PC-9 (cell line): Measurements from ENCODE around the gene RNASE7. TPM values are rescaled to one million over a fixed set of nuclear protein-coding genes. Genes with fewer than 3 reads are reported as not detected.

Source experiments
- BruUV-seq: library from RNA; stranded (reverse); fragments of 400-500 nt; replicated peaks from 2 replicates; lab custom pipeline; 2021; lab: Mats Ljungman, UMichigan
- CTCF ChIA-PET: fragments of 300-600 bp; sonication (Branson Sonifier 250); formaldehyde crosslinking; loops from one replicate; lab custom pipeline; 2022; ENCODE audit warnings: antibody characterized with exemption; lab: Charles Lee
- POLR2A ChIA-PET: fragments of 300-600 bp; sonication (Branson Sonifier 250); formaldehyde crosslinking; loops from one replicate; lab custom pipeline; 2022; ENCODE audit warnings: antibody characterized with exemption; ENCODE audit not compliant: unreplicated experiment; lab: Charles Lee
- DNase-seq, 2 experiments: peaks; one replicate each; pipeline versions ENCODE4 v3.0.0 to v3.0.0-alpha.2; 2015 to 2022; ENCODE audit warnings: mixed read lengths in 1 of 2
- H2AFZ ChIP-seq: fragments of 200-600 bp; sonication (generic); 2 replicates; pipeline ENCODE4 v1.8.1; 2017; ENCODE audit warnings: antibody characterized with exemption
- H3F3A ChIP-seq: fragments of 200-600 bp; sonication (generic); 2 replicates; pipeline ENCODE4 v1.8.1; 2017; ENCODE audit warnings: antibody characterized with exemption, mild to moderate bottlenecking, low read depth; ENCODE audit not compliant: insufficient read depth
- H3K27ac ChIP-seq: fragments of 200-600 bp; sonication (generic); 2 replicates; pipeline ENCODE4 v1.6.1; 2016; ENCODE audit warnings: mixed run types
- H3K27me3 ChIP-seq: fragments of 200-600 bp; sonication (generic); 2 replicates; pipeline ENCODE4 v1.6.1; 2016; ENCODE audit warnings: low read depth, mixed run types; ENCODE audit not compliant: insufficient read depth
- H3K36me3 ChIP-seq: fragments of 200-600 bp; sonication (generic); 2 replicates; pipeline ENCODE4 v1.6.1; 2016; ENCODE audit warnings: low read depth, mixed run types
- H3K4me1 ChIP-seq: fragments of 200-600 bp; sonication (generic); replicated peaks from 2 replicates; pipeline ENCODE4 v1.6.1; 2016; ENCODE audit warnings: mixed run types; ENCODE audit not compliant: insufficient read depth
- H3K4me2 ChIP-seq: fragments of 200-600 bp; sonication (generic); 2 replicates; pipeline ENCODE4 v1.6.1; 2017; ENCODE audit warnings: mixed run types
- H3K4me3 ChIP-seq: fragments of 200-600 bp; sonication (generic); 2 replicates; pipeline ENCODE4 v1.6.1; 2016; ENCODE audit warnings: mixed run types
- H3K79me2 ChIP-seq: fragments of 200-600 bp; sonication (generic); 2 replicates; pipeline ENCODE4 v1.6.1; 2017; ENCODE audit warnings: low read depth, mixed run types
- H3K9me2 ChIP-seq: fragments of 200-600 bp; sonication (generic); 2 replicates; pipeline ENCODE4 v1.8.1; 2017; ENCODE audit warnings: mild to moderate bottlenecking; ENCODE audit not compliant: insufficient read depth
- H3K9me3 ChIP-seq: fragments of 200-600 bp; sonication (generic); 2 replicates; pipeline ENCODE4 v1.8.1; 2016; ENCODE audit warnings: low read depth; ENCODE audit not compliant: insufficient read depth
- H4K20me1 ChIP-seq: fragments of 200-600 bp; sonication (generic); 2 replicates; pipeline ENCODE4 v1.8.1; 2017; ENCODE audit not compliant: insufficient read depth
- EZH2 ChIP-seq: fragments of 200-600 bp; sonication (generic); IDR thresholded peaks from 2 replicates; pipeline ENCODE4 v1.8.0; 2017; ENCODE audit warnings: antibody characterized with exemption, low read depth
- intact Hi-C: fragments of 100-400 bp; cut with micrococcal nuclease; formaldehyde crosslinking; loops from one replicate; pipeline ENCODE4 v1.10.0; 2022; ENCODE audit not compliant: unreplicated experiment
- total RNA-seq: library from RNA; stranded (reverse); gene quantifications from 2 replicates; pipeline ENCODE4 v1.2.3, GENCODE V29; 2021
- TF ChIP-seq, protein P1 (sequence below): fragments of 200-600 bp; sonication (generic); conservative IDR thresholded peaks from 2 replicates; pipeline ENCODE4 v1.6.1; 2017; ENCODE audit warnings: mixed run types, antibody characterized with exemption, mild to moderate bottlenecking, moderate library complexity

RNASE7 gene
- total RNA-seq, 1 experiment from 2014 or later: not detected

- Histone ChIP-seq H3K9me3 (no peaks in the 10 kb centered on the region), H3K36me3 (no peaks in the 10 kb centered on the region), H2AFZ (no peak overlapping the region), H3K79me2 (no peaks in the 10 kb centered on the region), H3F3A (no peaks in the 10 kb centered on the region), H3K4me2 (no peak overlapping the region), H4K20me1 (no peaks in the 10 kb centered on the region), H3K27me3 (no peaks in the 10 kb centered on the region), H3K4me1 (no peaks in the 10 kb centered on the region), H3K27ac (no peak overlapping the region), H3K9me2 (no peaks in the 10 kb centered on the region), H3K4me3 (no peak overlapping the region)
- no peak for DNase-seq
- intact Hi-C loops: no loop called here
- BruUV-seq: no TSS peak
- ChIA-PET CTCF (interaction anchor here (0.5 kb wide), 1 partner anchor 15 kb away, joined by 6 read pairs; no protein-coding TSS in a partner anchor), POLR2A (no interaction called here)
- TF ChIP-seq, protein P1, sequence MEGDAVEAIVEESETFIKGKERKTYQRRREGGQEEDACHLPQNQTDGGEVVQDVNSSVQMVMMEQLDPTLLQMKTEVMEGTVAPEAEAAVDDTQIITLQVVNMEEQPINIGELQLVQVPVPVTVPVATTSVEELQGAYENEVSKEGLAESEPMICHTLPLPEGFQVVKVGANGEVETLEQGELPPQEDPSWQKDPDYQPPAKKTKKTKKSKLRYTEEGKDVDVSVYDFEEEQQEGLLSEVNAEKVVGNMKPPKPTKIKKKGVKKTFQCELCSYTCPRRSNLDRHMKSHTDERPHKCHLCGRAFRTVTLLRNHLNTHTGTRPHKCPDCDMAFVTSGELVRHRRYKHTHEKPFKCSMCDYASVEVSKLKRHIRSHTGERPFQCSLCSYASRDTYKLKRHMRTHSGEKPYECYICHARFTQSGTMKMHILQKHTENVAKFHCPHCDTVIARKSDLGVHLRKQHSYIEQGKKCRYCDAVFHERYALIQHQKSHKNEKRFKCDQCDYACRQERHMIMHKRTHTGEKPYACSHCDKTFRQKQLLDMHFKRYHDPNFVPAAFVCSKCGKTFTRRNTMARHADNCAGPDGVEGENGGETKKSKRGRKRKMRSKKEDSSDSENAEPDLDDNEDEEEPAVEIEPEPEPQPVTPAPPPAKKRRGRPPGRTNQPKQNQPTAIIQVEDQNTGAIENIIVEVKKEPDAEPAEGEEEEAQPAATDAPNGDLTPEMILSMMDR: no peak
- no peak for TF ChIP-seq EZH2
Measured at GRCh38 chr14:21084998-21085853, 43.1 kb downstream of the RNASE7 start.

DNA sequence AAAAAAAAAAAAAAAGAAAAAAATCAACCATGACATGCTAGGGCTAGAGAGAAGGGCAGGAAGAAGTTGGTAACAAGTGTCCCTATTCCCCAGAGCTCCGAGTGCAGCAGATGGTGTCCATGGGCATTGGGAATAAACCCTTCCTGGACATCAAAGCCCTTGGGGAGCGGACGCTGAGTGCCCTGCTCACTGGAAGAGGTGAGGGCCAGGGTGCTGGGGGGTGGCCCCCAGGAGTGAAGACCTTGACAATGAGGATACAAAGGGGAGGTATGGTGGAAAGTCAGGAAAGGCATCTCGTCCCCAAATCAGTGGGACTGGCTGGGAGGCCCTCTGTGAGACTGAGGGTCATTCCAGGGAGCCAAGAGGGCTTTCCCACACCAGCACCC is 44.7 kb downstream of the RNASE7 start:
- no peak for TF ChIP-seq EZH2
- TF ChIP-seq, protein P1: no peak
- H3K36me3 ChIP-seq: no peaks in the 10 kb centered on the region
- H3K27me3 ChIP-seq: no peaks in the 10 kb centered on the region
- H3K4me3 ChIP-seq: no peak overlapping the region
- no peaks in the 10 kb centered on the region for H3K4me1 ChIP-seq
- POLR2A ChIA-PET: no interaction called here
- no TSS peak for BruUV-seq
- no peak for DNase-seq
- no peaks in the 10 kb centered on the region for H3K9me2 ChIP-seq
- H4K20me1 ChIP-seq: no peaks in the 10 kb centered on the region
- H3K9me3 ChIP-seq: no peaks in the 10 kb centered on the region
- intact Hi-C loops: no loop called here
- no peaks in the 10 kb centered on the region for H3K79me2 ChIP-seq
- CTCF ChIA-PET: no interaction called here
- no peaks in the 10 kb centered on the region for H3F3A ChIP-seq
- H3K4me2 ChIP-seq: no peak overlapping the region
- no peak overlapping the region for H3K27ac ChIP-seq
- no peak overlapping the region for H2AFZ ChIP-seq

DNA sequence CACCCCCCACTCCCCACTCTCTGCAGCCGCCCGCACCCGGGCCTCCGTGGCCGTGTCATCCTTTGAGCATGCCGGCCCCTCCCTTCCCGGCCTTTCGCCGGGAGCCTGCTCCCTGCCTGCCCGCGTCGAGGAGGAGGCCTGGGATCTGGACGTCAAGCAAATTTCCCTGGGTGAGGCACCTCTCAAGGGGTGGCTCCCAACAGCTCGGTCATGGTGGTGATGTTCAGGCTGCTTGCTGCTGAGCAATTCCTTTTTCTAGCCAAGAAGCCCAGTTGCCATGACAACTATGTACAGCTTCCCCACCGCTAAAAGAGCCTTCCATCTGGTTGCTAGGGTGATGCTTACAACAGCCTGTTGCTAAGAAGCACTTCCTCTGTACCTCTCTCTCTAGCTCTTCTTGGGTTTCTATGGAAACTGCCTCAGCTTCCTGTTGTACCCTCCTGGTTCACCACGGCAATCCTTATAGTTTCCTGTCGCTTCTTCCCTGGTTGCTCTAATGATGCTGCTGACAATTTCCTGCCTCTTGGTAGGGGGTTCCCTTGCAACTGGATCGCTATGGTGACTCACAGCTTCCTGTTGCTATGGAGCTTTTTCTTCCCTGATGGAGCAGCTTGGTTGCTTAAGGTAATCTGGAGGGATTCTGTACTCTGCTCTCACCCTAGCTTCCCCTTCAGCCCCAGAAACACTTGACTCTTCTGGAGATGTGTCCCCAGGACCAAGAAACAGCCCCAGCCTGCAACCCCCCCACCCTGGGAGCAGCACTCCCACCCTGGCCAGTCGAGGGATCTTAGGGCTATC is 45.3 kb downstream of the RNASE7 start:
- H3K27me3 ChIP-seq: no peaks in the 10 kb centered on the region
- H4K20me1 ChIP-seq: no peaks in the 10 kb centered on the region
- ChIA-PET POLR2A (no interaction called here), CTCF (no interaction called here)
- no peak overlapping the region for H3K27ac ChIP-seq
- H3K4me3 ChIP-seq: no peak overlapping the region
- no TSS peak for BruUV-seq
- H3K79me2 ChIP-seq: no peaks in the 10 kb centered on the region
- H2AFZ ChIP-seq: no peak overlapping the region
- H3K9me2 ChIP-seq: no peaks in the 10 kb centered on the region
- H3K9me3 ChIP-seq: no peaks in the 10 kb centered on the region
- no peak for DNase-seq
- no peak for TF ChIP-seq EZH2
- TF ChIP-seq, protein P1: no peak
- intact Hi-C loops: no loop called here
- H3K4me2 ChIP-seq: no peak overlapping the region
- H3K36me3 ChIP-seq: no peaks in the 10 kb centered on the region
- H3F3A ChIP-seq: no peaks in the 10 kb centered on the region
- H3K4me1 ChIP-seq: no peaks in the 10 kb centered on the region
